Right ventricle myocardium superior (tissue), 1 donor: ENCODE measurements around the gene EXOSC10. TPM values are rescaled to one million over a fixed set of nuclear protein-coding genes. Genes with fewer than 3 reads are reported as not detected.
"Not testable (repeated sequence)": the region's sequence is repeated elsewhere in the genome, so short reads cannot be mapped to it uniquely, and the experiment has no call there.

ENCODE experiments used
- ATAC-seq: fragments of 200-7000 bp; cut with Tn5 transposase; one replicate; pipeline ENCODE4 v1.9.1; 2020; ENCODE audit warnings: mild to moderate bottlenecking; ENCODE audit not compliant: poor library complexity
- DNase-seq: peaks from one replicate; pipeline ENCODE4 v3.0.0-alpha.2; 2020
- intact Hi-C: fragments of 100-400 bp; cut with DNase I; formaldehyde crosslinking; loops from one replicate; pipeline ENCODE4 v1.11.2; 2022
- total RNA-seq: library from RNA; stranded (reverse); fragmentation: NEBNext Ultra II Directional; extraction: Animal tissue kit (Norgen Biotek cat#: 25700); gene quantifications from one replicate; pipeline ENCODE4 v1.2.1, GENCODE V29; 2021
- donor health status: DM: no; HTN: yes; CAD: no; lungs with severe emphysema.

Gene EXOSC10
- total RNA-seq, 1 donor from 2014 or later: 15.8 TPM

DNA sequence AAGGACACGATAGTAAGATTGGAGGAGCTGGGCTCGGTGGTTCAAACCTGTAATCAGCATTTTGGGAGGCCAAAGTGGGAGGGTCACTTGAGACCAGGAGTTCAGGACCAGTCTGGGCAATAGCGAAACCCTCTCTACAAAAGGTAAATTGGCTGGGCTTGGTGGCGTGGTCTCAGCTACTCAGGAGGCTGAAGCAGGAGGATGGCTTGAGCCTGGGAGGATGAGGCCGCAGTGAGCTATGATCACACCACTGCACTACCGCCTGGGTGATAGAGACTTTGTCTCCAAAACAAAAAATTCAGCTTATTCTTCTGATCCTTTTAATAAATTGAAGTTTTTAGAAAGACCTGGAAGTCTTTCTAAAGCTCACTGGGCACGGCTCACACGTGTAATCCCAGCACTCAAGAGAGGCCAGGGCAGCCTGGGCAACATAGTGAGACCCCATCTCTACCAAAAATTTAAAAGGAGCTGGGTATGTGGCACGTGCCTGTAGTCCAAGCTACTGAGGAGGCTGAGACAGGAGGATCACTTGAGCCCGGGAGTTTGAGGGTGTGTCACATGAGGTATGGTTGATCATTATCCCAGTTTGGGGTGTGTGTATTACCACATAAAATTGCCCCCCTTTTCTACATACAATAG, 67.9 kb downstream of the EXOSC10 start:
- intact Hi-C loops: no loop called here

DNA sequence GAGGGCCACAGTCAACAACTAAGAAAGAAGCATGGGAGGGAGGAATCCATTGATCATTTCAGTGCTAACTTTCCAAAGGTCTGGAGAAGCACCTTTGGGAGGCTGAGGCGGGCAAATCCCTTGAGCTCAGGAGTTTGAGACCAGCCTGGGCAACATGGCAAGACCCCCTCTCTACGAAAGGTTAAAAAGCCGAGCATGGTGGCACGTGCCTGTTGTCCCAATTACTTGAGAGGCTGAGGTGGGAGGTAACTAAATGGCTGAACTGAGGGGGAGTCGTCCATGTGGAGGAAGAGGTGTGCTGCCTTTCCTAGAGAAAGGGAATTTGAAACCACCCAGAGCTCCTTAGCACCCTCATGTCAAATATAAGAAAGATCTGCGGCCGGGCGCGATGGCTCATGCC, 68.8 kb downstream of the EXOSC10 start:
- intact Hi-C loops: no loop called here
- DNase-seq: no peak
- no peak for ATAC-seq

More for the DNA sequence above, 67.9 kb downstream of the EXOSC10 start:
- ATAC-seq (no peak), DNase-seq (no peak)

DNA sequence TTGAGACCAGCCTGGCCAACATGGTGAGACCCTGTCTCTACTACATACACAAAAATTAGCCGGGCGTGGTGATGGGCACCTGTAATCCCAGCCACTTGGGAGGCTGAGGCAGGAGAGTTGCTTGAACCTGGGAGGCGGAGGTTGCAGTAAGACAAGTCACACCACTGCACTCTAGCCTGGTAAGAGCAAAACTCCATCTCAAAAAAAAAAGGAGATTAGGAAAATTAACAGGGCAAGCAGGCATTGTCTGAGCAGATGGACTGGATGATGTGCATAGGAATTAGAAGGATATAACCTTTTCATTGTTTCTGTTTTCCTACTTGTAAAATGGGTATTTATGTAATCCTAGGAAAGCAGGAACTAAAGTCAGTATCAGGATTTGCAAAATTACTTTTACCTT, 71.7 kb downstream of the EXOSC10 start:
- DNase-seq (no peak), ATAC-seq (no peak)
- intact Hi-C loops: no loop called here

DNA sequence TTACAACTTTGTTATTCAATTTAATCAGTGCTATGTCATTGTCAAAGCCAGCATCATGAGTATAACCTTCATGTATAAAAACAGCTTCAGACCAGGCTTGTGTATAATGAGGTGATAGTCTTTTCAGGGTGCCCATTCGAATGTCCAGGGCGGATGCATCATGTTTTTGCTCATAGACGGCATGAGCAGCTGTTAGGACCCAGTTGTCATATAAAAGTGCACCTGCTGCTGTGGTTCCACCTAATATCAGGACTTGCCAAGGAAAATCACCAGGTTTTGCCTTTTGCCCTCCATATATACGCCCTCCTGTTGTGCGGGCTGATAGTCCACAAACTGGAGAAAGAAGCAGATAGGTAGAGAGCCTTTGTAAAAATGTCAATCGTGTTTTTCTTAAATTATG, 72.4 kb downstream of the EXOSC10 start:
- DNase-seq (no peak), ATAC-seq (no peak)
- intact Hi-C loops: no loop called here

DNA sequence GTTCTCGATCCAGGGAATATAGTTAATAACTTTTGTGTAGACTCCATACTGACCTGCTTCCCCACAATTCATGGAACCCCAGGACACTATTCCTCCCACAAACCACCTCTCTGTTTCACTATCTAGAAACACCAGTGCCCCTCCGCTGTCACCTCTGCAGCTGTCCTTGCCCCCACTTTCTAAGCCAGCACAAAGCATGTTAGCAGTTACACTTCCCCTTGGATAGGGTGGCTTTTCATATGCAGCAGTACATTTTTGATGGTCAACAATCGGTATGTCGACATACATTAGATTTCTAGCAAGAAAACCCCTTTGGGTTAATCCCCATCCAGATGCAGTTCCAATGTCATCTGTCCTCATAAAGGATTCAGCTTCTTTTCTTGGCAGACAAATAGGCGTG, 72.8 kb downstream of the EXOSC10 start:
- intact Hi-C loops: no loop called here

DNA sequence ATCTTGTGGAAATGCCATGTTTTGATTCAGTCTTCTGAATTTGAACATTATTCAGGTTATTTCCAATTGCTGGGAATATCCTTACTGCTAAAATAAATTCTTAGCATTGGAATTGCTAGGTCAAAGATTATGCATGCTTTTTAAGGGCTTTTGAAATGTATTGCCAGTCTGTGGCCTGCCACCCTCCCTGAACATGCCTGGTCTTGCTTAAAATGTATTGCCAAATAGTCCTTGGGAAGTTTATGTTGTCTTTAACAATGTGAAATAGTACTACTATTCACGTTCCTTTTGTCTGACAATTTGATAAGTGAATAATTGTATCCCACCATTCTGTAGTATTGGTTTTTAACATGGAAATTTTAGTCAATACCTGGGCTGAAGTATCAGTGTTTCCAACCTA, 73.6 kb downstream of the EXOSC10 start:
- DNase-seq (no peak), ATAC-seq (no peak)
- intact Hi-C loops: no loop called here

More for the DNA sequence above, 72.8 kb downstream of the EXOSC10 start:
- ATAC-seq (no peak), DNase-seq (no peak)

DNA sequence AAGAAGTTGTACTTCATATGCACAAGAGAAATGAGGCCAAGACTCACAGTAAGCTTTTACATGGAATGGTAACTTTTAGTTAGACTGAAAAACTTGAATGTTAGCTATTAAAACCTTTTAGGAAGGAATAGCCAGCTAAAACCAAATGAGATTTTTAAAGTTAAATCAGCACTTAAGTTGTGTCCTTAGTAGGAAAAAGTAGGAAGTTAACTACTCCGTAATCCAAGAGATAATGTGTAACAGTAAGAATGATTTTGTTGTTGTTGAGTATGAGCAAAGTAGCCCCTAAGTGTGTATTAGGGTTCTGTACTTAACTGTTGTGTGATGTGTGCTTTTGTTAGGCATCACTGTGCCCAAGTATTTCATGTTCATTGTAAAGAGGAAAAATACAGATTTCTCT, 74.1 kb downstream of the EXOSC10 start:
- no peak for ATAC-seq
- intact Hi-C loops: no loop called here

DNA sequence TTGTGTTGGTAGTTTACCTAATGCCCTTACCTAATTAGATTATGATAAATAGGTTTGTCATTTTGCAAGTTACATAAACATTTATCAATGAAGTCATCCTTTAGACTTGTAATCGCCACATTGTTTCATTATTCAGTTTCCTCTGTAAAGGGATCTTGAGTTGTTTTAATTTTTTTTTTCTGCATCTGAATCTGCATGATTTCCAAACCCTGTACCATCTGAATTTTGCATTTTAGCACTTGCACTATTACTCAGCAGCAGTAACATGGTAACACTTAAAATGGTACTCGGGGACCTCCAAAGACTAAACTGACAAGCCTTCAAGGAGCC, 74.8 kb downstream of the EXOSC10 start:
- DNase-seq (no peak), ATAC-seq (no peak)
- intact Hi-C loops: no loop called here

More for the DNA sequence above, 74.1 kb downstream of the EXOSC10 start:
- no peak for DNase-seq

DNA sequence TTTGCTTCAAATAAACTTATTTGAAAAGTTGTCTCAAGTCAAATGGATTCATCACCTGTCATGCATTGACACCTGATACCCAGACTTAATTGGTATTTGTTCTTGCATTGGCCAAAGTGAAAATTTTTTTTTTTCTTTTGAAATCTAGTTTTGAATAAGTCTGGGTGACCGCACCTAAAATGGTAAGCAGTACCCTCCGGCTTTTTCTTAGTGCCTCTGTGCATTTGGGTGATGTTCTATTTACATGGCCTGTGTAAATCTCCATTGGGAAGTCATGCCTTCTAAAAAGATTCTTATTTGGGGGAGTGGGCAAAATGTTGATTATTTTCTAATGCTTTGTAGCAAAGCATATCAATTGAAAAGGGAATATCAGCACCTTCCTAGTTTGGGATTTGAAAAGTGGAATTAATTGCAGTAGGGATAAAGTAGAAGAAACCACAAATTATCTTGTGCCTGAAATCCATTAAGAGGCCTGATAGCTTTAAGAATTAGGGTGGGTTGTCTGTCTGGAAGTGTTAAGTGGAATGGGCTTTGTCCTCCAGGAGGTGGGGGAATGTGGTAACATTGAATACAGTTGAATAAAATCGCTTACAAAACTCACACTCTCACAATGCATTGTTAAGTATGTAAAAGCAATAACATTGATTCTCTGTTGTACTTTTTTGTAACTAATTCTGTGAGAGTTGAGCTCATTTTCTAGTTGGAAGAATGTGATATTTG, 75.4 kb downstream of the EXOSC10 start:
- no peak for DNase-seq
- intact Hi-C loops: no loop called here
- ATAC-seq: no peak

DNA sequence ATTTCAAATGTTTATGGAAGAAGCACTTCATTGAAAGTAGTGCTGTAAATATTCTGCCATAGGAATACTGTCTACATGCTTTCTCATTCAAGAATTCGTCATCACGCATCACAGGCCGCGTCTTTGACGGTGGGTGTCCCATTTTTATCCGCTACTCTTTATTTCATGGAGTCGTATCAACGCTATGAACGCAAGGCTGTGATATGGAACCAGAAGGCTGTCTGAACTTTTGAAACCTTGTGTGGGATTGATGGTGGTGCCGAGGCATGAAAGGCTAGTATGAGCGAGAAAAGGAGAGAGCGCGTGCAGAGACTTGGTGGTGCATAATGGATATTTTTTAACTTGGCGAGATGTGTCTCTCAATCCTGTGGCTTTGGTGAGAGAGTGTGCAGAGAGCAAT, 76.5 kb downstream of the EXOSC10 start:
- DNase-seq (no peak), ATAC-seq (no peak)
- intact Hi-C loops: no loop called here

DNA sequence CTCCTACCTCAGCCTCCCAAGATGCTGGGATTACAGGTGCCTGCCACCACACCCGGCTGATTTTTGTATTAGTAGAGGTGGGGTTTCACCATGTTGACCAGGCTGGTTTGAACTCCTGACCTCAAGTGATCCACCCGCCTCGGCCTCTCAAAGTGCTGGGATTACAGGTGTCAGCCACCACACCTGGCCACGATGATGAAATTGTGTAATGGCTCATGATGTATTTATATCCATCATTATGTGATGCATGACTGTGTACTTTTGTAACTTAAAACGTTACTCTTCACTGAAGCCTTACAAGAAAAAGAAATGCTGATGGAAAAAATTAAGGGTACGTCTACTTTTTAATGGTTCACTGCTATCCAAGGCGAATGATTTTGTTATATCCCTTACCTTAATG, 79.7 kb downstream of the EXOSC10 start:
- intact Hi-C loops: no loop called here
- DNase-seq (no peak), ATAC-seq (no peak)

DNA sequence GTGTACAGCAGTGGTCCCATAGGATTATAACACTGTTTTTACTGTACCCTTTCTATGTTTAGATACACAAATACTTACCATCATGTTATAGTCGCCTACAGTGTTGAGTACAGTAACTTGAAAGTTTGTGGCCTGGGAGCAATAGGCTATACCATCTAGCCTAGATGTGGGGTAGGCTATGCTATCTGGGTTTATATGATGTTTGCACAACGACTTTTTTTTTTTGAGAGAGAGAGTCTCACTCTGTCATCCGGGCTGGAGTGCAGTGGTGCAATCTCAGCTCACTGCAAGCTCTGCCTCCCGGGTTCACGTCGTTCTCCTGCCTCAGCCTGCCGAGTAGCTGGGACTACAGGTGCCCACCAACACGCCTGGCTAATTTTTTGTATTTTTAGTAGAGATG, 80.3 kb downstream of the EXOSC10 start:
- ATAC-seq, DNase-seq, intact Hi-C loops: not testable (repeated sequence)

Other genes starting within 250 kb of the EXOSC10 start
- 106 TPM for gene TARDBP, start 87.2 kb downstream of the EXOSC10 start, total RNA-seq
- gene MASP2, start 52.6 kb downstream of the EXOSC10 start, total RNA-seq: not detected
- gene SRM, start 39.9 kb downstream of the EXOSC10 start, total RNA-seq: 47.2 TPM
- gene ANGPTL7, start 89.5 kb upstream of the EXOSC10 start, total RNA-seq: 0.89 TPM
- gene MTOR, start 162.7 kb upstream of the EXOSC10 start, total RNA-seq: 26.9 TPM
- gene UBIAD1, start 173.3 kb upstream of the EXOSC10 start, total RNA-seq: 10.1 TPM